GM13976 (cell line): ENCODE measurements around the gene CNN2.

Experiments used
- DNase-seq: peaks from one replicate; pipeline ENCODE4 v3.0.0; 2012; ENCODE audit warnings: low spot score
- in situ Hi-C: fragments of 300-500 bp; cut with MboI; formaldehyde crosslinking; loops from one replicate; pipeline ENCODE4 v1.12.0; 2022; ENCODE audit warnings: low sequenced_read_pairs, mixed read lengths, inconsistent platforms; ENCODE audit not compliant: unreplicated experiment
- TF ChIP-seq, protein P1 (sequence below): IDR thresholded peaks from 2 replicates; pipeline ENCODE4 v1.5.1; 2012; ENCODE audit warnings: borderline replicate concordance, mild to moderate bottlenecking; ENCODE audit not compliant: insufficient read depth; ENCODE audit errors: extremely low read depth, missing control alignments, control extremely low read depth

Gene CNN2

DNA sequence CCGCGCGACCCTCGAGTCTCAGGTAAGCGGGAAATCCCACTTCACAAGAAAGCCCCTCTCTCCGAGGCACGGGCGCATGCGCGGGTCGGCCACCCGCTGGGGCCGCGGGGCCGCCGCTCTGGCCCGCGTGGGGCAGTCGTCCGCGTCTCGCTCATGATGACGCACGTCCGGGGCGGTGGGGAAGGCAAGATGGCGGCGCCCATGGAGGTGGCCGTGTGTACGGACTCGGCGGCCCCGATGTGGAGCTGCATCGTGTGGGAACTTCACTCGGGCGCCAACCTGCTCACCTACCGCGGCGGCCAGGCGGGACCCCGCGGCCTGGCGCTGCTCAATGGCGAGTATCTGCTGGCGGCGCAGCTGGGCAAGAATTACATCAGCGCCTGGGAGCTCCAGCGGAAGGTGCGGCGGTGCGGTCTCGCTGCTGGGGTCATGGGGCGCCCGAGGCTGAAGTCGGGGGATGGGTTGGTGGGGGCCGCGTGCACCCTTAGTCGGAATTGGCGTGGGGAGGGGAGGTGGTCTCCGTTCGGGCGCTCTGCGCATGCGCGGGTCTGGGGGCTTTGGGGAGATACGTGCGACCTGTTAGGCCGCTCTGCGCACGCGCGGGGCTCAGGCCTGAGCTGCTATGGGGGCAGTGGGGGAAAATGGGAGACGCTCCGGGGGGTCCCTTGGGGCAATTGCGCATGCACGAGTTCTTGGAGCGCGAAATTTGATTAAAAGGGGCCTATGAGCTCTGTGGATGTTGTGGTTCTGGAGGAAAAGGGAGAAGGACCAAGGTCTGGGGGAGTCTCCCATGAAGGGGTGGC is 42.0 kb upstream of the CNN2 start, which contains the start of gene WDR18:
Gene WDR18, plus strand, starts transcription at position 181 of the 803 bp plus-strand sequence. Its CDS starts 9 bp downstream, at position 190.
- DNase-seq, result peak; percentile 100
- in situ Hi-C loops, result loop anchor here (10.0 kb wide), 1 partner anchor 220 kb away; no protein-coding TSS in a partner anchor
- TF ChIP-seq, protein P1, sequence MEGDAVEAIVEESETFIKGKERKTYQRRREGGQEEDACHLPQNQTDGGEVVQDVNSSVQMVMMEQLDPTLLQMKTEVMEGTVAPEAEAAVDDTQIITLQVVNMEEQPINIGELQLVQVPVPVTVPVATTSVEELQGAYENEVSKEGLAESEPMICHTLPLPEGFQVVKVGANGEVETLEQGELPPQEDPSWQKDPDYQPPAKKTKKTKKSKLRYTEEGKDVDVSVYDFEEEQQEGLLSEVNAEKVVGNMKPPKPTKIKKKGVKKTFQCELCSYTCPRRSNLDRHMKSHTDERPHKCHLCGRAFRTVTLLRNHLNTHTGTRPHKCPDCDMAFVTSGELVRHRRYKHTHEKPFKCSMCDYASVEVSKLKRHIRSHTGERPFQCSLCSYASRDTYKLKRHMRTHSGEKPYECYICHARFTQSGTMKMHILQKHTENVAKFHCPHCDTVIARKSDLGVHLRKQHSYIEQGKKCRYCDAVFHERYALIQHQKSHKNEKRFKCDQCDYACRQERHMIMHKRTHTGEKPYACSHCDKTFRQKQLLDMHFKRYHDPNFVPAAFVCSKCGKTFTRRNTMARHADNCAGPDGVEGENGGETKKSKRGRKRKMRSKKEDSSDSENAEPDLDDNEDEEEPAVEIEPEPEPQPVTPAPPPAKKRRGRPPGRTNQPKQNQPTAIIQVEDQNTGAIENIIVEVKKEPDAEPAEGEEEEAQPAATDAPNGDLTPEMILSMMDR, result peak; percentile 5

DNA sequence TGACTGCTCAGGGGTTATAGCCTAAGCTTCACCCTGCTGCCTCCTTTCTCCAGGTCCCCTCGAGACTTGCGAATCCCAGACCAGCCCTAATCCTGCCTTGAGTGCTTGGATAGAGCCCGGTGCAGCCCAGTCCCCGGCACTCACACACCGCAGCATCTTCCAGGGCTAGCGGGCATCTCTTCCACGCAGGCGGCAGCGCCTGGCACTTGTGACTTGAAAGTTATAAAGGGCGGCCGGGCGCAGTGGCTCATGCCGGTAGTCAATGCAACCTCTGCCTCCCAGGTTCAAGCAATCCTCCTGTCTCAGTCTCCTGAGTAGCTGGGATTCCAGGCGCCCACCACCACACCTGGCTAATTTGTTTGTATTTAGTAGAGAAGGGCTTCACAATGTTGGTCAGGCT is 40.3 kb upstream of the CNN2 start:
- in situ Hi-C loops, result loop anchor here (5.0 to 10.0 kb wide), 2 partner anchors 64 to 221 kb away; no protein-coding TSS in a partner anchor
- TF ChIP-seq, protein P1, result no peak
- DNase-seq, result no peak

DNA sequence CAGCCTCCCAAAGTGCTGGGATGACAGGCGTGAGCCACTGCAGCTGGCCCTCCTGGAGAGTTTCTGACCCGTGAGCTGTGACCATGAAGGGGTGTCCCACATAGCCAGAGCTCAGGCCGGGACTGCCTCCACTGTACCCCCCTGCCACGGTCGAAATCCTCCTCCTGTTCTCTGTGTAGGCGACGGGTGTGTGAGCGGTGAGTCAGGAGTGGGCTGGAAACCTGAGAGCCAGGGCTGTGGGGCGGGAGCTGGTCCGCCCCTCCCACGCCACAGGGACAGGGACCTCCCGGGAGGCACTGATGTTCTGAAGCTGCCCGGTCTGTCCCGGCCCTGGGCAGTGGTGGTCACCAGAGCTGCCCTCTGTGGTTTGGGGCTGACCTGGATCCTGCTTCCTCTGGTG is 38.3 kb upstream of the CNN2 start:
- TF ChIP-seq, protein P1, result no peak
- in situ Hi-C loops, result loop anchor here (5.0 to 10.0 kb wide), 2 partner anchors 66 to 223 kb away; no protein-coding TSS in a partner anchor
- DNase-seq, result no peak

DNA sequence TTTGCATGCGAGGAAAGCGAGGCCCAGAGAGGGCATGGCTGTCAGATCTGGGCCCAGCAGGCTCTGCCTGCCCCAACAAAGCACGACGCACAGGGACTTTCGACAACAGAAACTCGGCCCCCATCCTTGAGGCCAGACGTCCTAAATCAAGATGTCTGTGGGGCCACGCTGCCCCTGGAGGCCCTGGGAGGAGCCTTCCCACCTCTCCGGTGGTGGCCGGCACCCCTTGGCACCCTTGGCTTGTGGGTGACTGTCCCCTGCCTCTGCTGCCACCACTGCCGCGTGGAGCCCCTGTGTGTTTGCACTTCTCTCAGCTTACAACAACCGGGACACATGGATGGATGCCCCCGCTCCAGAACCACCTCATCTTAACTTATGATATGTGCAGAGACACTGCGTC is 37.9 kb upstream of the CNN2 start:
- in situ Hi-C loops, result loop anchor here (5.0 to 10.0 kb wide), 2 partner anchors 66 to 224 kb away; no protein-coding TSS in a partner anchor
- TF ChIP-seq, protein P1, result no peak
- DNase-seq, result no peak

DNA sequence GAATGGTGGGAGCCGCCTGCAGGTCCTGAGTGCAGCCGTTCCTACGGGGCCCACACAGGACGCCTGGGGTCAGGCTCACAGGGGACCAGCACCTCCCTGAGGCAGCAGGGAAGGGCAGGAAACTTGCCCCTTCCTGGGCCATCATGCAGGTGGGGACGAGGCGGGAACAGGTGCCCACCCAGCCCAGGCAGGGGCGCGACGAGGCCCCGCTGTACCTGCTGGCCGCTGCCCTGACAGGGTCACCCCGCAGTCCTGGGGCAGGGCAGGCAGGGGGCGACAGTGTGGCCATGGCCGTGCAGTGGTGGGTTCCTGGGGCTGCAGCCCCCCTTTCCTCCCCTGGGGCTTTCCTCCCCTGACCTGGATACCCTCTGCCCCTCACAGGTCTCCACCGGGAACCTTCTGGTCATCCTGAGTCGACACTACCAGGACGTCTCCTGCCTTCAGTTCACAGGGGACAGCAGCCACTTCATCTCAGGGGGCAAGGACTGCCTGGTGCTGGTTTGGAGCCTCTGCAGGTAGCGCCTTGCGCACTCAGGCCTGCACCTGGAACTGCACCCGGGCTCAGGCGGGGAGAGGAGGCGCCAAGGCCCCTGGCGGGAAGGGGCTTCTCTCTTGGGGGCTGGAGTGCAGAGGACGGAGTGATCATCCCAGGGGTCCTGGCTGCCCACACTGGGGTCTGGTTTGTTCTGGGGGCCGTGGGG is 36.9 kb upstream of the CNN2 start:
- TF ChIP-seq, protein P1, result peak; percentile 15
- DNase-seq, result no peak
- in situ Hi-C loops, result loop anchor here (5.0 to 10.0 kb wide), 2 partner anchors 67 to 225 kb away; no protein-coding TSS in a partner anchor

DNA sequence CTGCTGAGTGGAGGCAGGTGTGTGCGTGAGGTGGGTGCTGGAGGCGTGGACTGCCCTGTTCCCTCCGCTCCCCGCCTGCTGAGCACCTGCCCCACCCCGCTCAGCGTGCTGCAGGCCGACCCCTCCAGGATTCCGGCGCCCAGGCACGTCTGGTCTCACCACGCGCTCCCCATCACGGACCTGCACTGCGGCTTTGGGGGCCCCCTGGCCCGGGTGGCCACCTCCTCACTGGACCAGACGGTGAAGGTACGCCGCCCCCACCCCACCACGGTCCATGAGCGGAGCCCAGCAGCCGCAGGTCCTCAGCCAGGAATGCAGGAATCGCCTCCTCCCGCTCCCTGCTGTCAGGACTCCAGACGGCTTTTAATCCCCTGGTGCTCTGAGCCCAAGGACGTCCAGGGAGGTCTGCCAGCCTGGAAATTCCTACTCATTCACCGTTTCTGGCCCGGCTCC is 36.3 kb upstream of the CNN2 start:
- DNase-seq, result no peak
- TF ChIP-seq, protein P1, result no peak
- in situ Hi-C loops, result no loop called here
